Measurements from ENCODE around the gene ADCY2.

GRCh38 chr5:7419846-7420245 is 23.9 kb downstream of the ADCY2 start:
- TF ChIP-seq ZNF565 (CRISPR knock-in tag; conservative IDR thresholded peaks at IDR 0.05; ENCODE audit: low read depth), result no peak
- TF ChIP-seq TCF4 (CRISPR knock-in tag; IDR thresholded peaks at IDR 0.05; ENCODE audit: borderline replicate concordance), result no peak
- TF ChIP-seq RARB (CRISPR knock-in tag; IDR thresholded peaks at IDR 0.05), result no peak
- no peak for TF ChIP-seq ZFP30 (CRISPR knock-in tag; IDR thresholded peaks at IDR 0.05)
- no peak for TF ChIP-seq ZNF8 (CRISPR knock-in tag; IDR thresholded peaks at IDR 0.05)
- TF ChIP-seq OSR1 (CRISPR knock-in tag; IDR thresholded peaks at IDR 0.05), result no peak
- TF ChIP-seq CSRNP3 (CRISPR knock-in tag; IDR thresholded peaks at IDR 0.05), result no peak
- TF ChIP-seq ZC3H10 (CRISPR knock-in tag; IDR thresholded peaks at IDR 0.05), result no peak
- no peak for TF ChIP-seq ARNTL (CRISPR knock-in tag; IDR thresholded peaks at IDR 0.05; ENCODE audit: borderline replicate concordance, low read depth)
- no peak for TF ChIP-seq PPARA (CRISPR knock-in tag; IDR thresholded peaks at IDR 0.05; ENCODE audit: borderline replicate concordance)
- no peak for TF ChIP-seq CSDC2 (CRISPR knock-in tag; IDR thresholded peaks at IDR 0.05)
- TF ChIP-seq GLIS3 (CRISPR knock-in tag; IDR thresholded peaks at IDR 0.05), result no peak
- no peak for TF ChIP-seq PATZ1 (CRISPR knock-in tag; IDR thresholded peaks at IDR 0.05; ENCODE audit: borderline replicate concordance)
- TF ChIP-seq SNAI2 (CRISPR knock-in tag; IDR thresholded peaks at IDR 0.05), result no peak

All from SK-N-SH treated with all-trans-retinoic acid at 6 μM for 48 hours (cell line).